SW 1271 (cell line): Measurements from ENCODE around the gene RRAS.

ENCODE experiments used
- DNase-seq, 2 experiments: peaks; one replicate each; lab custom pipeline; 2025; lab: John Stamatoyannopoulos, UW

Gene RRAS

GRCh38 chr19:49677231-49677900, 37.4 kb upstream of the RRAS start, which contains the start of gene PRMT1:
Gene PRMT1, plus strand, starts transcription at chr19:49677271. Its CDS starts 10 bp downstream, at chr19:49677281.
- no peak for DNase-seq

- peak; percentile 100 for DNase-seq
Observed at GRCh38 chr19:49676784-49677230, 36.9 kb upstream of the RRAS start.

- peak; percentile 44 to 90 for DNase-seq
Observed at GRCh38 chr19:49676136-49676783, 36.3 kb upstream of the RRAS start.

- DNase-seq: peak in 1 of 2 experiments; percentile 19
Observed at GRCh38 chr19:49672131-49672919, 32.4 kb upstream of the RRAS start.

GRCh38 chr19:49669516-49669915, 29.6 kb upstream of the RRAS start:
- DNase-seq: no peak

DNA sequence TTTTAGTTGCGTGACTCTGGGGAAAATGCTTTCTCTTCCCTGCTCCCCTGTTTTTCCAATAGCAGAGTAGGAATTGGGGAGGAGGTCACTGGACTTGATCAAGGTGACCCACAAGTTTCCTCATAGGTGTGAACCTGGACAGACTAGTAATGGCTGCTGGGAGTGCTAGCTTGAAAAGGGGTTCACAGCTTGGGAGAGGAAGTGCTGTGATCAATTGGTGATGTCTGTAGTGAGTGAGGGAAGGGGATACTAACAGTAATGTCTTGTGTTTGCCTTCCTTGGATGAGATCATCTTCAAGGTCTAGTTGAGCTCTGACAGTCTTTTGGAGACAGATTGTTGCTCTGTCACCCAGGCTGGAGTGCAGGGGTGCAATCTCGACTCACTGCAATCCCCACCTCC, 27.5 kb upstream of the RRAS start:
- no peak for DNase-seq

DNA sequence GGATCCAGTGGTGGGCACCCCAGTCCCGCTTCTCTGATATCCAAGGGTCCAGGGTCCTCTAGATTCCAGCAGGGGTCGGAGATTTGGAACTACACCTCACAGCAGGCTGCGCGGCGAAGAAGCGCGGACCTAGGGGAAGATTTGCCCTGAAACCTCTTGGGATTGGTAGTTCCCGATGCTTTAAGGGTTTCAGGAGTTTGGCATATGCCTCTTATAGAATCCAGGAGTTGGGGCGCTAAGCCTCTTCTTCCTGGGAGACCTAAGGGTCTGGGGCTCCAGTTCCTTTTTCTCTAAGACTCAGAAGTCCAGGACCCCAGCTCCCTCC, 26.1 kb upstream of the RRAS start:
- no peak for DNase-seq

DNA sequence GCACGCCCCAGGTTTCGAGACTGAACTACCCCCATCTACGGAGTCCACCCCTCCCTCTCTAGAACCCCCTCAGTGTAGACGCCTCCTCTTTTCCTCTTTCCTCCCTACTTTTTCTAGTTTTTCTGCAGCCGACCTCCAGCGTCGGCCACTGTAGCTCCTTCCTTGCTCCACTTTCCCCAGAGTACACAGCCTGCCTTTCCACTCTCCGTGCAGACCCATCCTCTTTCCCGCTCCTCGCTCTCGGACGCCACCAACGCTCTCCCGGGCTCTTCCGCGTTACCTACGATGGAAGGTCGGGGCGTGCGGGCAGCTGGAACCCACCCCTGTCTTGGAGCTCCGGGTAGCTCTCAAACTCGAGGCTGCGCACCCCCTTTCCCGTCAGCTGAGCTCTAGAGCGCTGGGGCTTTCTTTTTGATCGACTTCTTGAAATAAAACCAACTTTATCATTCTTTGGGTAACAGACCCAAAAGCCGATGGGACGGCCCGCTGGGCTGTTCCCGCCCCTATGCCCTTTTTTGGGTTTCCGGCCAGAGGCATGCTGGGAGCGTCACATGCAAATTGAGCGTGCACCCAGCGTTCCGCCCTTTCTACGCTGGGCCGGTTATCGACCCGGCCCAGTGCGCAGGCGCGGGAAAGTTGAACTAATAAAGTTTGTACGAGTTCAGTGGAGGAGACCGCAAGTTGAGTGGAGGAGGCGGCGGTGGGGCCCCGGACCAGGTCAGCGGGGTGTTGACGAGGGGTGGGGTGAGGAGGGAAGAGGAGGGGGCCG, 25.6 kb upstream of the RRAS start, which contains the start of the genes BCL2L12 and IRF3:
BCL2L12 (plus strand) TSS at position 583 of the 769 bp plus-strand sequence. CDS start 760 bp downstream, outside the sequence.
IRF3 (minus strand) TSS at position 507 of the 769 bp plus-strand sequence. CDS start 1,019 bp downstream, outside the sequence.
- DNase-seq: peak; percentile 69 to 87

DNA sequence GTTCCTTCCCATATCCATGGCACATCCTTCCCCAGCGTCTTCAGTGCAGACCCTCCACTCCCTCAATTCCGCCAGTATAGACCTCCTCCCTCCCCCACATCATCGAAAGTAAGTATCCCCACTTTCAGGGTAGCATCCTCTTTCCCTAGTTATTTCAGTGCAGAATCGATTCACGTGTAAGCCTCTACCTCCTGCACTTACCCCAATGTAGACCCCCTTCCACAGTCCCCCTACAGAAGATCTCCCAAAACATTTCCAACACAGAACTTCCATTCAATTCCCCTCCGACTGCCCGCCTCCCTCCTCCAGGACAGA, 25.1 kb upstream of the RRAS start:
- no peak for DNase-seq

DNA sequence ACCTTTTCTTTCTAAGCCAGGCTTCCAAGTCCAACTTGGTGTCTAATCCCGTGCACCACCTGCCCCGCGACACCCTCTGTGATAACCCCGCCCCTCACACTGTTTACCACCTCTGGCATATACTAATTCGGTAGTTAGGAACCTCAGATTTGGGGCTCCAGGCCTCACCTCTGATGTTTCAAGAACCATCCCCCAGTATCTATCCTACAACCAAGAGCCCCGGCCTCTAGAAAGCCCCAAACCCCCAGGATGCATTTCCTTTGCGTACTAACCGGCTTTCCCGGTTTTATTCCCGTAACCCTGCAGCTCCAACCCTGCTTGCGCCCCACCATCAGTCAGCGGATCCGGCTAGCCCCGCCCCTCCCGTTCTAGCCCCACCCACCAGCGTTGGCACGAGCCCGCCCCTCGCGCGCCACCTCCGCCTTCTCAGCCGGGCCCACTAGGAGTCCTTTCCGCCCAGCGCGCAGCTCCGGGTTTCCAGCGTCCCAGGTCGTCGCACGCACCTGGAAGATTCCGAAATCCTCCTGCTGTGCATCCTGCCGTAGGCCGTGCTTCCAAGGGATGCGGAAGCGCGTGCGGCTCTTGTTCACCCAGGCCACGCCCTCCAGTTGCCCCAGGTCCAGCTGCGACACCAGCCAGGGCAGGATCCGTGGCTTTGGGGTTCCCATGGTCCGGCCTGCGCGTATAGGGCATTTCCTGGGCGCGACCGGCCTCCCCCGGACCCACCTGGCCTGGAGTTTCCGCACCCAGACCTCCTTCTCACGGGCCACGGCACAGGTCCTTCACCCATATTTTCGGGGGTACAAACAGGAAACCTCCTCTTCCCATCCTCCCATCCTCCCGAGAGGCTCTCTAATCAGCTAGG, 24.5 kb upstream of the RRAS start:
- DNase-seq: peak; percentile 42 to 76

- no peak for DNase-seq
Observed at GRCh38 chr19:49663224-49663623, 23.3 kb upstream of the RRAS start.

DNA sequence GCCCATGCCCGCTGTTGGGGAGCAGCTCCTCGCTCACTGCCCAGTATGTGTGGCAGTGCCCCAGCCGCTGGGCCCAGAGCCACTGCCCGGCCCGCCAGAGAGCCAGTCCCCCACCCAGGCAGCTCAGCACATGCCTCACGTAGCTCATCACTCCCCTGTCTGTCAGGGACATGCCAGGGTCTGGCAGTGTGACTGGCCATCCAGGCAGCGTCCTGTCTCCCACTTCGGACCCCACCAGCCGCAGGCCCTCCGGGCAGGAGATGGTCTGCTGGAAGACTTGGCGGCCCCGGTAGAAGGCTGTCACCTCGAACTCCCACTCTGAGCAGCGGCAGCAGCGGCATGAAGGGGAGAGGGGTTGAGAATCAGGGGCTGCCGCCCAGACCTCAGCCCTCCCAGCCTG, 22.1 kb upstream of the RRAS start:
- DNase-seq: no peak

DNA sequence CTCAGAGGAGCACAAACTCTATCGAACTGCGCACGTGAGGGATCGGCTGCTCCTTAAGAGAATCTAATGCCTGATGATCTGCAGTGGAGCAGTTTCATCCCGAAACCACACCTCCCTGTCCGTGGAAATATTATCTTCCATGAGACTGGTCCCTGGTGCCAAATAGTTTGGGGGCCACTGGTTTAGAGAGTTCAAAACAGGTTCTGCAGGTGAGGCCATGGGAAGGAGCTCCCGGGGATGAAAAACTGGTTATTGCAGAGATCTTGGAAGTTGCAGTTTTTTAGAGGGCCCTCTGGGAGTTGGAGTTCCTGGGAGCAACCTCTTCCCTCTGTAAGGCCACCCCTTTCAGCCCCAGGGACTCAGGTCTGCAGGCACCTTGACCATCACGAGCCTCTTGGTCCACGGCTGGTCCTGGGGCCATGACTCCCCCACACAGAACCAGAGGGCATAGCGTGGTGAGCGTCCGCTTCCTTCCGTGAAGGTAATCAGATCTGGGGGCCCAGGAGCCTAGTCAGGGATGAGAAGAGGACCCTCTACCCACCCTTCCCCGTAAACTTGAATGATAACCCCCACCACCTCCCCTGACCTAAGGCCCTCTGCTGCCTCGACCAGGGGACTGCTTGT, 20.5 kb upstream of the RRAS start:
- no peak for DNase-seq

DNA sequence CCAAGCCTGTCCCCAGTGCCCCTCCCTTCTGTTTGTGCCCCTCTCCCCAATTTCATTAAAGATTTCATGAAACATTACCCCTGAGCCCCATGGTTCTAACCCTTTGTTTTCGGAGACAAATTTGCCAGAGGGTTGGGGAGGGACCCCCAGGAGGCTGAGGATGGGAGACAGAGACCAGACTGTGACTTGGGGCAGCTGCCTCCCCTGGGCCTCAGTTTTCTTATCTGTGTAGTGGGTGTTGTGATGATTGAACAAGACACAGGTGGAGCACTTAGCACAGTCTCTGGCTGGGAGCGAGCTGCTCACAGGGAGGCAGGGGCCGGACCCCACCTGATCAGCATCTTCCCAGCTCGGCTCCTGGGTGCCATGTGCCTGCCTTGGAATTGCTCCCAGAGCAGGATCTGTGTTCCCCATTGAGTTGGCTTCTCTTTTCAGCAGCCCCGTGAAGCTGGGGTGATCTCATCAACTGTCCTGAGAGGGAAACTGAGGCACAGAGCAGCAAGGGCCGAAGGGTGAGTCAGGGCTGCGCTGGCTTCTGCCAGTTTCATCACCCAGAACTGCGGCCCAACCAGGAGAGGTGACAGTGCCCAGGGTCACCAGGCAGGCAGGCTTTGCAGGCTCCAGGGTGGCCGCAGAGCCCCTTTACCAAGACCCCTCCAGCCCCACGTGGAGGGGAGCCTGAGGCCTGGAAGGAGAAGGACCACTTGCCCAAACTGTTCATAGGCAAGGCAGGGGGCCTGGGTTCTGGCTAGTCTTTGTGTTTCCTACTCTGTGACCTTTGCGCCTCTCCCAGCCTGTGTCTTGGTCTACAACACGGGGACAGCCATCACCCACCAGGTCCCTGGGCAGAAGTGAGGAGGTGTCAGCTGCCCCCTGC, 18.9 kb upstream of the RRAS start:
- no peak for DNase-seq

DNA sequence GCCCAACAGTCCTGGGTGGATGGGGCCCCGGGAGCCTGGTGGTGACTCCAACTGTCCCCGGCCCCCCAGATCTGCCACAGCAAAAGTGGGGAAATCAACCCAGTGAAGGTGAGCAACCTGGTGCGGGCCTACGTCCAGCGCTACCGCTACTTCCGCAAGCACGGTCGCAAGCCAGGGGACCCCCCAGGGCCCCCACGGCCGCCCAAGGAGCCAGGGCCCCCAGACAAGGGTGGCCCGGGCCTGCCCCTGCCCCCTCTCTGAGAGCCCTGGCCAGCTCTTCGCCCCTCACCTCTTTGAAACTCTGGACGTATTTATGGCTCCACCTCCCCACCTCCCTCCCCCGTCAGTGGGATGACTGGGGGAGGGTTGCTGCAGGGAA, 18.2 kb upstream of the RRAS start:
- no peak for DNase-seq

DNA sequence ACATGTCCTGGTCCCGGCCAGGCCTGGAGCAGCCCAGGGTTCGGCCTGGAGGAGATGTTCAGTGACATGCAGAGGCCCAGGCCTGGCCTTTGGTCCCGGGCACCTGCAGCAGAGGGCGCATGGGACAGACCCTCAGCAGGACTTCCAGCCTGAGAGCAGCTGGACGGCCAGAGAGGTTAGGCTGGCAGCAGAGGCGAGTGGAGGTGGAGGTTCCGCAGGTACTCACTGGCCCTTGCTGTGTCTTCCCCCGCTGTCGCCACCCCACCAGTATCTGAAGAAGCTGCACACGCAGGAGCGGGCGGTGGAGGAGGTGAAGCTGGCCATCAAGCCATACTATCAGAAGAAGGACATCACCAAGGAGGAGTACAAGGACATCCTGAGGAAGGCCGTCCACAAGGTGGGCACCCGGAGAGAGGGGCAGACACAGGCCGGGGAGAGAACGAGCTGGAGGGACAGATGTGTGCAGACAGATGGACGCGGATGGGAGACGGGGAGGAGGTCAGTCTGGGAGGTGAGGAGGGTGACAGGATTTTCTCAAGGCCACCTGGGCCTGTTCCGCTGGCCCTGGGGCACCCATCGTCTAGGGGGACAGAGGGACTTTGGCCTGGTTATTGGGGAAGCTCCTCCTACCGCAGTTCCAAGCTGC, 17.7 kb upstream of the RRAS start:
- DNase-seq: no peak

DNA sequence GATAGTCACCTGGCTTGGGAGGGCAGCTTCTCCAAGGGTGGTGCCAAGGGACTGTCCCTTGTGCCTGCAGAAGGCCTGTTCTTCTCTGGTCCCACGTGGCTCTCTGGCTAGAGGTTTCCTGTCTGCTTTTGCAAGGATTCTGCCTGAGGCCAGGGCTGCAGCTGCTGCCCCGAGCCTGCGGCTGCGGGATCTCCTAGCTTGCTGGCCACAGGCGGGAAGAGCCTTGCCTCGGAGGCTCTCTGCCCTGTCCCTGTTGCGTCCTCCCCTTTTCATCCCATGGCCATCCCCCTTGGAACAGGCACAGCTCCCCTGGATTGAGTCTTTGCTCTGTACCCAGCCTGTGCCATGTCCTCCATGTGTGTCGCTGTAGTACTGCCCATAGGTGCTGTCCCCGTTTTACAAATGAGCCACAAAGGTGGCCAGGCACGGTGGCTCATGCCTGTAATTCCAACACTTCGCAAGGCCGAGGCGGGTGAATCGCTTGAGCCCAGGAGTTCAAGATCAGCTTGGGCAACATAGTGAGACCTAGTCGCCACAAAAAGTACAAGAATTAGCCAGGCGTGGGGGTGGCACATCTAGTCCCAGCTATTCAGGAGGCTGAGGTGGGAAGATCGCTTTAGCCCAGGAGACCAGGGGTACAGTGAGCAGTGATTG, 16.6 kb upstream of the RRAS start:
- no peak for DNase-seq

- no peak for DNase-seq
Observed at GRCh38 chr19:49655570-49656455, 15.9 kb upstream of the RRAS start.
